ENCODE measurements around the gene CDKN1A. TPM values are rescaled to one million over a fixed set of nuclear protein-coding genes. Genes with fewer than 3 reads are reported as not detected.

CDKN1A gene
- total RNA-seq, 1 donor from 2014 or later: 364 TPM

DNA sequence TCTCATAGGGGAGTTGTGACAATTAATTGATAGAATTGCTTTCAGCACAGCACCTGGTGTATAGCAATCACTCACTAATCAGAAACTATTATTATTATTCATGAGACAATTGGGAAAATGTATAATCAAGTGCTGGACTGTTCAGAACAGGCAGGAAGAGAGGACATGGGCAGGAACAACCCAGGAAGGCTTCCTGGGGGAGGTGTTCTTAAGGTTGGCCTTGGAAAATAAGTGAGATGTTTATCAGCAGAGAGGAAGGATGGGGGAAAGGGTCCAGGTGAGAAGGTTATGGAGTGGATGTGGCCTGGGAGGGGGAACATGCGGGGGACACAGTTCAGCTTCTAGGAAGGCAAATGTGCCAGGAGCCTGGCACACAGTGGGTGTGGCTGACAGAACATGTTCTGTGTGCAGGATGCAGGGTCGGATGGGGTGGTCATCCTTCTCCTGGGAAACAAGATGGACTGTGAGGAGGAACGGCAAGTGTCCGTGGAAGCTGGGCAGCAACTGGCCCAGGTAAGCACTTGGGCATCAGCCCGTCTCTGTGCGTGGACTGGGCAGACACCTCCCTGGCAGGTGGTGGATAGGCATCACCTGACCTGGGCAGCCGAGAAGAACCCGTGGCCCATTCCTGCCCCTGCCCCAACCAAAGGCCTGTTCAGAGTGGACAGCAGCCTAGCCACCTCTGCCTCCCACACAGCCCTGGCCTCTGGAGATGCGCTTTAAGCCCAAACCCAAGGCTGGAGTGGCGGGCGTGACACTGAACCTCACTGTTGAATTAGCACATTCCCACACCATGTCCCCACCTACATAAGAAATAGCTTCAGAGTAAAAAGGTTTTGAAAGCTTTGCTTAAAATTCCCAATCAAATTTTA is 50.0 kb downstream of the CDKN1A start:
- DNase-seq (ENCODE audit: low read depth) (no peak), FAIRE-seq (no peak)
- Histone ChIP-seq H3K27me3 (ENCODE audit: control insufficient read depth, insufficient read depth, low read length) (no peaks in the 10 kb centered on the region), H3K4me3 (ENCODE audit: low read depth, low read length) (no peak overlapping the region), H3K36me3 (ENCODE audit: control insufficient read depth, insufficient read depth, low read length) (no peaks in the 10 kb centered on the region)
- TF ChIP-seq, protein P1, sequence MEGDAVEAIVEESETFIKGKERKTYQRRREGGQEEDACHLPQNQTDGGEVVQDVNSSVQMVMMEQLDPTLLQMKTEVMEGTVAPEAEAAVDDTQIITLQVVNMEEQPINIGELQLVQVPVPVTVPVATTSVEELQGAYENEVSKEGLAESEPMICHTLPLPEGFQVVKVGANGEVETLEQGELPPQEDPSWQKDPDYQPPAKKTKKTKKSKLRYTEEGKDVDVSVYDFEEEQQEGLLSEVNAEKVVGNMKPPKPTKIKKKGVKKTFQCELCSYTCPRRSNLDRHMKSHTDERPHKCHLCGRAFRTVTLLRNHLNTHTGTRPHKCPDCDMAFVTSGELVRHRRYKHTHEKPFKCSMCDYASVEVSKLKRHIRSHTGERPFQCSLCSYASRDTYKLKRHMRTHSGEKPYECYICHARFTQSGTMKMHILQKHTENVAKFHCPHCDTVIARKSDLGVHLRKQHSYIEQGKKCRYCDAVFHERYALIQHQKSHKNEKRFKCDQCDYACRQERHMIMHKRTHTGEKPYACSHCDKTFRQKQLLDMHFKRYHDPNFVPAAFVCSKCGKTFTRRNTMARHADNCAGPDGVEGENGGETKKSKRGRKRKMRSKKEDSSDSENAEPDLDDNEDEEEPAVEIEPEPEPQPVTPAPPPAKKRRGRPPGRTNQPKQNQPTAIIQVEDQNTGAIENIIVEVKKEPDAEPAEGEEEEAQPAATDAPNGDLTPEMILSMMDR (IDR thresholded peaks at IDR 0.05; ENCODE audit: insufficient read depth, low read length, severe bottlenecking): no peak

DNA sequence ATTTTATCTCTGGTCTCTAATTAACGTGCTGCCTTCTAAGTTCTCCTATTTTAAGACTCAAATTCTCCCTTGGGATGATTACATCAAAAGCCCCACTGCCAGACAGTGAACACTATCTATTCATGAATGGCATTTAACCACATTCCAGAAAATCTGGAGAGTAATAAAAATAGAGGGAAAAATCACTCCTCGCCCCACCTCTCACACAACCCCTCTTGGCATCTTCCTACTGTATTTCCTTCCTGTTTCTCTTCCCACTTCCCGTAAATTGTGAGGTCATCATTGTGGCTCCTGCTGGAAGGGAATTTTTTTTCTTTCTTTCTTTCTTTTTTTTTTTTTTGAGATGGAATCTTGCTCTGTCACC is 50.6 kb downstream of the CDKN1A start:
- DNase-seq (ENCODE audit: low read depth) (no peak), FAIRE-seq (no peak)
- Histone ChIP-seq H3K27me3 (ENCODE audit: control insufficient read depth, insufficient read depth, low read length) (no peaks in the 10 kb centered on the region), H3K4me3 (ENCODE audit: low read depth, low read length) (no peak overlapping the region), H3K36me3 (ENCODE audit: control insufficient read depth, insufficient read depth, low read length) (no peaks in the 10 kb centered on the region)
- TF ChIP-seq, protein P1 (IDR thresholded peaks at IDR 0.05; ENCODE audit: insufficient read depth, low read length, severe bottlenecking): no peak

DNA sequence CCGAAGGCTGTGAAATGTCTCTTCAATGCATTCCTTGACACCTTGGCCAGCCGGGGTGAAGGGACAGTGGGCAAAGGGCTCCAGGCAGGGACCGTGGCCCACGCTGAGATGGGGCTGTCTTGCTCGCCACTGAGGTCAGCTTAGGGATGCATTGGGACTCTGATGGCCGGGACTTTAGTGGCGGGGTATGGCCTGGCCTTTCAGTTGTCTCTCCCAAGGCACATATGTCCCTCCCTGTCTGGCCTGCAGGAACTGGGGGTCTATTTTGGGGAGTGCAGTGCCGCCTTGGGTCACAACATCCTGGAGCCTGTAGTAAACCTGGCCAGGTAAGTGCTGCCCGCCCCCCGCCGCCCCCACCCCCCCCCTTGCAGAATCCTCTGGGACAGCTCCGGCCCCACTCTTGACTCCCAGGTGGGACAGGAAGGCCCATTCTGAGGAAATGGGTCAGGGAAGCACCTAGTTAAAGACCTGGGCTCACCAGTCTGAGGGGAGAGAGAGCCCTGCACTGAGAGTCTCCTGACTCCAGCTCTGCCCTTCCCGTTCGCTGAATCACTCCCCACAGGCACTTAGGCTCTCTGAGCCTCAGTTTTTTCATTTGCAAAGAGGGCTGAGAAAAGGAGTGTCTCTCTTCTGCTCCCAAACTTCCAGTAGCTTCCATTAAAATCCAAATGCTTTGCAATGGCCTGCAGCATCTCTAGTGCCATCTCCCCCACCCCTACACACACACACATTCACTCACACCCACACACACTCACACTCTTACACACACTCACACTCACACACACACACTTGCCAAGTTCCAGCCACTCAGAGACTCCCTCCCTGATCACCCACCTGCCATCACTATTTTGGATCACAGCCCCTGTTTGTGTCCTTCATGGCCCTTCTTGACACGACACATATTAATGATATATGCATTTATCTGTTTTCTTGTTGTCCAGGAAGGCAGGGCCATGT is 52.2 kb downstream of the CDKN1A start:
- no peak overlapping the region for H3K4me3 ChIP-seq (ENCODE audit: low read depth, low read length)
- TF ChIP-seq, protein P1 (IDR thresholded peaks at IDR 0.05; ENCODE audit: insufficient read depth, low read length, severe bottlenecking): no peak
- FAIRE-seq (no peak), DNase-seq (ENCODE audit: low read depth) (peak; percentile 39)
- no peaks in the 10 kb centered on the region for H3K36me3 ChIP-seq (ENCODE audit: control insufficient read depth, insufficient read depth, low read length)
- H3K27me3 ChIP-seq (ENCODE audit: control insufficient read depth, insufficient read depth, low read length): no peaks in the 10 kb centered on the region

DNA sequence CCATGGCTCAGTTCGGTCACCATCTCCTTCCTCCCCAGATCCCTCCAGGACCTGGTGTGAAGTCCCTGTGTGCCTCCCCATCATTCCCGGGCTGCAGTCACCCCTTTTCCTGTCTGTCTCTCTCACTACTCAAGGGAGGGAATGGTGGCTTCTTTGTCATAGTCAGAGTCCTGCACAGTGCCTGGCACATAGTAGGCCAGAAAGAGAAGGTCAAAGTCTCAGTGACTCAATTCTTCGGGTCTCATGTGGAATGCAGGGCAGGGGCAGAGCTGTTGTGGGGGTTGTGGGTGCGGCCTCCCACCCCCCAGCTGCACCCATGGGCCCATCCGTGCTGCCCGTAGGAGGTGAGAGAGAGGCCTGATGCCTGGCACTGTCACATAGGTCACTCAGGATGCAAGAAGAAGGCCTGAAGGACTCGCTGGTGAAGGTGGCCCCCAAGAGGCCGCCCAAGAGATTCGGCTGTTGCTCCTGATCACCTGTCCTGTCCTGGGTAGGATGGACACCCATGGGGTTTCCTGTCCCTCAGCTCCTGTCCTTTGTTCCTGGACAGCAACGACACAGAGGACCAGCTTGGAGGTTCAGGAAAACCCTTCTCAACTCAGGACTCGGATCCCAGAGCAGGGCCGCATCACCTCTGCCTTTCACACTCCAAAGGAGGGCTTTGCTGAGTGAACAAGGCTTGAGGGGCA is 53.3 kb downstream of the CDKN1A start:
- TF ChIP-seq, protein P1 (IDR thresholded peaks at IDR 0.05; ENCODE audit: insufficient read depth, low read length, severe bottlenecking): no peak
- DNase-seq (ENCODE audit: low read depth): no peak
- Histone ChIP-seq H3K27me3 (ENCODE audit: control insufficient read depth, insufficient read depth, low read length) (no peaks in the 10 kb centered on the region), H3K36me3 (ENCODE audit: control insufficient read depth, insufficient read depth, low read length) (no peaks in the 10 kb centered on the region), H3K4me3 (ENCODE audit: low read depth, low read length) (no peak overlapping the region)
- FAIRE-seq: peak; percentile 76

DNA sequence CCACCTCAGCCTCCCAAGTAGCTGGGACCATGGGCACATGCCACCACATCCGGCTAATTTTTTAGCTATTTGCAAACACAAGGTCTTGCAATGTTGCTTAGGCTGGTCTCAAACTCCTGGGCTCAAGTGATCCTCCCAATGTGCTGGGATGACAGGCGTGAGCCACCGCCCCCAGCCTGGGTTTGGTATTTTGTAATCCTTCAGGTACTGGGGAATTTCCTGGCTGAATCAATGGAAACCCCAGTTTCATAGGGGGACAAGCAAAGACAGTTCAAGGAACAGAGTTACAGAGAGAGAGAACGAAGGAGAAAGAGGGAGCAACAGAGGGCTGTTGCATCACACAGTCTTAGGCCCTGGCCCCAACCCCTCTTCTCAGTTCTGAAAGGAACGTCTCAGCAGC is 54.8 kb downstream of the CDKN1A start:
- FAIRE-seq (peak; percentile 32), DNase-seq (ENCODE audit: low read depth) (peak; percentile 37)
- Histone ChIP-seq H3K4me3 (ENCODE audit: low read depth, low read length) (no peak overlapping the region), H3K36me3 (ENCODE audit: control insufficient read depth, insufficient read depth, low read length) (no peaks in the 10 kb centered on the region), H3K27me3 (ENCODE audit: control insufficient read depth, insufficient read depth, low read length) (no peaks in the 10 kb centered on the region)
- TF ChIP-seq, protein P1 (IDR thresholded peaks at IDR 0.05; ENCODE audit: insufficient read depth, low read length, severe bottlenecking): no peak
